GM15510 (cell line): Measurements from ENCODE around the gene SNRPA1.

Experiments used
- POLR2A ChIP-seq: IDR thresholded peaks from 3 replicates; pipeline ENCODE4 v1.6.1; 2011; ENCODE audit warnings: borderline replicate concordance; ENCODE audit not compliant: insufficient read length; ENCODE audit errors: extremely low read depth

Gene SNRPA1

GRCh38 chr15:101280007-101280406 is 15.0 kb downstream of the SNRPA1 start:
- TF ChIP-seq POLR2A = no peak

DNA sequence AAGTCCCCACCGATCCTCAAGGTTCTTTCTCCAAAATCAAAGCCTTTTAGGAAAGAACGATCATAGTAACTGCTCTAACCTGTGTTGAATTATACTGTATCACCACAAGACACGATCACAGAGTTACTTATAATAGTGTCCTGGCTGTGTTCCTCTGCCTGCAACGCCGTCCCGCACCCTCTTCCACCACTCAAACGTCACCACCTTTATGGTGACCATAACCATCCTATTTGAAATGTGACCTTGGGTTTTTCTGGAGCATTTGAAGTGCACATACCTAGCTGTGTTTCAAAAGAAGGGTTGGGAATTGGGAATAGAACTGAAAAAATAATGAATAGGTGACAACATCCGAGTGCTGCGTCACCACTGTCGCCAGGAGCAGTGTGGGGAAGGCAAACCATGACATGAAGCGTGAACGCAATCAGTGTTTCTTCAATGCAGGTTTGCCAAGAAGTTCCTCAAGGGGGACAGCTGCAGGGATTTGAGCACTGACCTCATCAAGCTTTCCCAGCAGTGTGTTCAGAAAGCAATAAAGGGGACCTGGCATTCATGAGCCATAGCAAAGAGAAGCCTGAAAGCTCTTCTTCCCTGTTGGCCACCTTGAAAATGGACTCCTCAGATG is 17.0 kb downstream of the SNRPA1 start:
- no peak for TF ChIP-seq POLR2A

DNA sequence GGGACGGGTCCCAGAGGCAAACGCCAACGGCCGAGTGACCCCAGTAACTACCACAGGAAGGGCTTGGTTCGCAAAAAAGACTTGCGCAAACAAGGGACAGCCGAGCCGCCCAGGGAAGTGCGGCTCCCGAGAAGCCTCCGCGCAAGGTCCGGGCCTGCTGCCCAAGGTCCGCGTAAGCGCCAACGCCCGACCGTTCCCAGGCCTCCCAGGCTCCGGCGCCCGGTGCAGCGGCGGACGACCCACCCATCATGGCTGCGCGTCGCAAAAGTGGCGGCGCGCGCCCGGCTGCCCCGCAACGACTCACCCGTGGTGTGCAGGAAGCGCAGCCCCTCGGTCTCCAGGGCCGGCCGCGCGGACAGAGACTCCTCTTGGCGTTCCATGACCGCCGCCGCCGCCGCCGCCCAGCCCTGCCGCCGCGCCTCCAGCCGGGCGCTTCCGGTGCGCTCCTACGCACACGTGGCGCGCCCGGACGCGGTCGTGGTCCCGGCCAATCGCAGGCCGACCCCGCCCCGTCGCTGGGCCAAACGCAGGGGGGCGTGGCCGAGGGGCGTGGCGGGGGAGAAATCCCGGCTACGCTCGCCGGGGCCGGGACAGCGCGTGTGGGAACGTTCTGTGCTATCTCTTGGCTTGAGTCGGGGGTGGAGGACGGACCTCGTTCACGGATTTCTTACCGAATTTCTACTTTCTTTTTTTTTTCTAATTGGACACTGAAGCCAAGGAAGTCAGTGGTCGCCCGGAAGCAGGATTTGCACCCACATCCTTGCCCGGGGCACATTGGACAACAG is 17.8 kb downstream of the SNRPA1 start, which contains the start of gene SELENOS:
SELENOS (minus strand) TSS at position 448 of the 785 bp plus-strand sequence; CDS start at position 380, 68 bp downstream.
- peak; percentile 79 for TF ChIP-seq POLR2A

DNA sequence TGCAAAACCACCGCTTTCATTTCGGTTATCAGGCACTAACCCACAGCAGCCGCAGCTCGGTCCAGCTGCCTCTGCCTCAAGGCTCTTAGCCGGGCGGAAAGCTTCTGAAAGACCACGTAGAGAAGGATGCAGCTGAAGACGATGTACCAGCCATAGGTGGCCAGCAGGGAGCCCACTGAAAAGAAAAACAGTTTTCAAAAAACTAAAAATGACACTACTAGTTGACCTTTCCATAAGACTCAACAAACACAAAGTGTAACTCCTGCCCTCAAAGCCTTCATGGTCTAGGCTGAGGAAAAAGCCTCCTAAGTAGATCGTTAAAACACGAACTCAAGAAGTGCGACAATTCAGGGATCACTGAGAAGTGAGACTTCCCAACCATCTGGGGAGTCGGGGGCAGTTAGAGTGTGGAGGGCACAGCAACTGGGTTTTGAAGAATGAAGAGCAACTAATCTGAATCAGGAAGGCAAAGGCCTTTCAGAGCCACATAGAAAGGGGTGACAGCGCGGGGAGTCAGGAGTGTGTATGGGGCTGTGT is 18.5 kb downstream of the SNRPA1 start:
- TF ChIP-seq POLR2A = no peak

DNA sequence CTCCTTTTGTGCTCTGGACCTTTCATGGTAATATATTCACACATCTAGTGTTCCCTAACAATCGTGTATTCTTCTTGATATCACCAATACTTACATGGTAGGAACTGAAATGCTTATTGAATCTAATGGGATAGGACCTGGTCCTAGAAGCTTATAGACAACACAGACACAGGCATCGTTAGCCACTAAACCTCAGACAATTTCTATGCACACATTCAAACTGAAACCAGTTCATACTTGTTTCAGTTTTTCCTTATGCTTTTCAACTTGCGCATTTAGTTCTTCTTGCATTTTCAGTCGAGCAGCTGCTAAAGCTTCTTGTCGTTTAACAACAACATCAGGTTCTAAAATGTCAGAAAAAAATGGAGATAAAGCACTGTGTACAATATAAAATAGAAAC is 20.0 kb downstream of the SNRPA1 start:
- TF ChIP-seq POLR2A = no peak

GRCh38 chr15:101273534-101273933 is 21.5 kb downstream of the SNRPA1 start:
- TF ChIP-seq POLR2A = no peak

DNA sequence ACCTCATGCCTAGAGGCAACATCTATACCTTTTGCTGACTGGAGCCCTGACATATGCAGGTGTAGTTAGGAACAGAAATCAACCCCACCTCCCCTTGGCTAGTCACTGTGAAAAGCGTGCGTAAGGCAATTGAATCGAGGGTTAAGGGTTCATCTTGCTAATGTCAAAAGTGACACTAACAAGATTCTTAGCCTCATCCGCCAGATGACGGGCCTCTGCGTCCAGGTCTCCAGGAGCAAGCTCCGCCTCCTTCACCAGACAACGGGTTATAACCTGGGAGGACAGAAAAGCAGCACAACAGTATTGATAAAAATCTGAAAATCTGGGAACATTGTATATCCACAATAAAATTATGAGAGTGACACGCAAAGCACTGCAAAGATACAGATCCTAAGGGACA is 22.5 kb downstream of the SNRPA1 start:
- TF ChIP-seq POLR2A = no peak

DNA sequence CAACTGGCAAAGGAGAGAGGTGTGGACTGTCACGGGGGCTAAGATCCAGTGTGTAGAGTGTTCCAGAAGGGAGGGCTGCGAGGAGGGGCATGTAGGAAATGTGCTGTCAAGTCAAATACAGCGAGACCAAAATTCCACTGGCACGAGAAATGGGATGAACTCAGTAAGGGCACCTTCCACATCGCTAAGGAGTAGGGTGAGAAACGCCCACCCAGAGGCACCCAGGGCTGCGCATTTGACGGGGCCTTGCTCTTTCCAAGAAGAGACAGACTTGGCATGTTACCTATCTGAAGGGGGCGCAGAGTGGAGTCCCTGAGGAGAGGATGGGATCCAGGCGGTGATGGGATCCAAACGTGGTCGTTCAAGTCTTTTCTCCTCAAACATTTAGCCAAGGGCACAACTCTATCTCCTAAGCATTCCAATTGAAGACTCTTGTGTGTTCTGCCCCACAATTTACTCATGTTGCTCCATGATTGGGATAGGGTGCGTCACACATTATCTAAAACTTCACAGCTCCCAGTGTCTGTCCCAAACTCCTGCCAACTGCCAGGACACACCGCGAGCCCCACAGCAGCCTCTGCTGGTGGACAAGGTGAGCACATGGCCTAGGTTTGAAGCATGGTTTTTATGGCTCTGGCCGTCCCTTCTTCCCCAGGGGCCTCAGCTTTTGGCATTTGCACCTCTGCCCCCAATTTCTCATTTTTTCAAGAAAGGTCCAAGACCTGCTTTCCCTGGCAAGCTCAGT is 25.4 kb downstream of the SNRPA1 start:
- no peak for TF ChIP-seq POLR2A

GRCh38 chr15:101267320-101268104 is 27.5 kb downstream of the SNRPA1 start:
- TF ChIP-seq POLR2A = no peak

DNA sequence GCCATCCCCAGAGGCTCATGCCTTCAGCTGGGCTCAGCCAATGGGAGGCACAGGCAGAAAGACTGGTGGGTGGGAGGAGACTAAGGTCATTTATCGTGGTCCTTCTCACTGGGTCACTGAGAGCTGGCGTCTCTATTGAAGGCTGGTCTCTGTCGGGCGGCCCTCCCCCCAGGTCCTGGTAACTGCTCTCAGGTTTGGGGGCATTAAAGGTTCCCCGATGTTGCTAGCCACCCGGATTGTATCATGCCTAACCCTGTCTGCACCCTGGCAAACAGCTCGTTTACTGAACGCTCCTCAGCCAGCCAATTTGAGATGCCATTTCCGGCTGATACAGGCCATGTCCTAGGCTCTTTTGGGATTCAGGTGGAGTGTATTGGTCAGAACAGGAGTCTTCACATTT is 28.3 kb downstream of the SNRPA1 start:
- no peak for TF ChIP-seq POLR2A

DNA sequence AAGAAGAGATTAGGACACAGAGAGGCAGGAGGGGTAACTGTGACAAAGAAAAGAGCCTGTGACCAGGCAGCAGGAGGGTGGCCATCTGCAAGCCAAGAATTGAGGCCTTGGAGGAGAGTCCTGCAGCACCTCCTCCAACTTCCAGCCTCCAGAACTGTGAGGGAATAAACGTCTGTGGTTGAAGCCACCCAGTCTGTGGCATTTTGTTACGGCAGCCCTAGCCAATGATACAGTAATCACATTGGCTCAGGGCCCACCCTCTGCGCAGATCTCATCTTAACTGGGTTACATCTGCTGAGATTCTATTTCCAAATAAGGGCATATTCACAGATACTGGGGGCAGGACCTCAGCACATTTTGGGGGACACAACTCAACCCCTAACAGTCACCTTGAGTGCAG is 29.0 kb downstream of the SNRPA1 start:
- TF ChIP-seq POLR2A = no peak

DNA sequence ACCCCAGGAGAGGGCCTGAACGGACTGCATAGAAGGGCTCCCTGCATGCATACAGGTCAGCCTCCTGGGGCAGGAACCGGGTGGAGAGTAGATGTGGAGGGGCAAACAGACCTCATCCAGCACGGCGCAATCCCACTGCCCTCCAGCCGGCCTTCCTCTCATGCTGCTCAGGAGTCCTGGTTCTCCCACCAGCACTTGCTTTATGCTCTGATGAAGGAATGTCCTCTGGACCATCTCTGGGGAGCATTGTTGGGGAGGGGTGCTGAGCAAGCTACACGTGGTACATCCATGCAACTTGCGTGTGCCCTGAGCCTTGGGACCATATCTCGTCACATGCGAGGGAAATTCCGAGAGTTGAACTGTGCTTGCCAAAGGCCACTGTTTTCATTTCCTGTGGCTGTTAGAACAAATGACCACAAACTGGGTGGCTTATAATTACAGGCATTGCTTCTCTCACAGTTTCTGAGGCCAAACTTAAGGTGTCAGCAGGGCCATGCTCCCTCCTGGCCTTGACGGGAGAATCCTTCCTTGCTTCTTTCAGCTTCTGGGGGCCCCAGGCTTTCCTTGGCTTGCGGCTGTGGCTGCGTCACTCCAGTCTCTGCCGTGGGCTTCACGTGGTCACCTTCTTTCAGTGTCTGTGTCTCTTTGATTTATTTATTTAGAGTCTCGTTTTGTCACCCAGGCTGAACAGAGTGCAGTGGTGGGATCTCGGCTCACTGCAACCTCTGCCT is 30.0 kb downstream of the SNRPA1 start:
- no peak for TF ChIP-seq POLR2A

GRCh38 chr15:101264011-101264410 is 31.0 kb downstream of the SNRPA1 start:
- no peak for TF ChIP-seq POLR2A

DNA sequence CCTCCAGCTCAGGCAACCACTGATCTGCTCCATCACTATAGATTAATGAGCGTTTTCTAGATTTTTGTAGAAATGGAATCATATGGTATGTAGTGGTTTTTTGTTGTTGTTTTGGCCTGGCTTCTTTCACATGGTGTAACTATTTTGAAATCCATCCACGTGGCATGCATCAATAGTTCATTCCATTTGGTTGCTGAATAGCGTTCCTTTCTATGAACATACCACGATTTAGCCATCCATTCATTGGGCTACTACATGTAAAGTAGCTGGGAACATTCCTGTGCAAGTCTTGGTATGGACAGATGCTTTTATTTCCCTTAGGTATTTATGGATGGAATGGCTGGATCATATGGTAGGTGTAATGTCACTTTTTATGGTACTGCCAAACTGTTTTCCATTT is 32.5 kb downstream of the SNRPA1 start:
- TF ChIP-seq POLR2A = no peak
